ENCODE data around the gene PPP2R1A. TPM values are rescaled to one million over a fixed set of nuclear protein-coding genes. Genes with fewer than 3 reads are reported as not detected.
"Not testable (repeated sequence)": the region's sequence is repeated elsewhere in the genome, so short reads cannot be mapped to it uniquely, and the experiment has no call there.

Gene PPP2R1A
- total RNA-seq, 4 donors from 2014 or later: 38.5 to 223 (median 134) TPM

- intact Hi-C loops (cut with DNase I; ENCODE audit: low total_unique reads): no loop called here
- no peak overlapping the region for H3K27ac ChIP-seq
- no peaks in the 10 kb centered on the region for H3K4me1 ChIP-seq
- DNase-seq: no peak
- no peaks in the 10 kb centered on the region for H3K9me3 ChIP-seq
- no peak for TF ChIP-seq CTCF (IDR thresholded peaks at IDR 0.05)
- no peak for TF ChIP-seq POLR2A (IDR thresholded peaks at IDR 0.05)
- H3K4me3 ChIP-seq: no peak overlapping the region
- no peaks in the 10 kb centered on the region for H3K36me3 ChIP-seq
- H3K27me3 ChIP-seq: no peaks in the 10 kb centered on the region
Measured at GRCh38 chr19:52258426-52258825, 68.6 kb downstream of the PPP2R1A start.

- H3K27me3 ChIP-seq; intact Hi-C loops (cut with DNase I; ENCODE audit: low total_unique reads); H3K4me3 ChIP-seq; DNase-seq; H3K27ac ChIP-seq; H3K36me3 ChIP-seq; H3K4me1 ChIP-seq; H3K9me3 ChIP-seq: not testable (repeated sequence)
Measured at GRCh38 chr19:52265556-52265955, 75.7 kb downstream of the PPP2R1A start.

- Histone ChIP-seq H3K27me3 (no peaks in the 10 kb centered on the region), H3K4me3 (peak within 1 kb of the TSS; percentile 95 to 97), H3K36me3 (no peaks in the 10 kb centered on the region), H3K27ac (peak within 1 kb of the TSS; percentile 82 to 97), H3K9me3 (no peaks in the 10 kb centered on the region), H3K4me1 (peaks cover 3 to 7% of the 10 kb centered on the region in 2 donors)
- peak; percentile 98 for DNase-seq
- intact Hi-C loops (cut with DNase I; ENCODE audit: low total_unique reads): no loop called here
- TF ChIP-seq POLR2A (IDR thresholded peaks at IDR 0.05): peak; percentile 90 to 94
- no peak for TF ChIP-seq CTCF (IDR thresholded peaks at IDR 0.05)
Measured at GRCh38 chr19:52269338-52270261, 79.7 kb downstream of the PPP2R1A start, which contains the start of gene ZNF766. ZNF766 (plus strand) TSS chr19:52269587; CDS start chr19:52269614, 27 bp downstream.

GRCh38 chr19:52270266-52270885 lies 80.5 kb downstream of the PPP2R1A start:
- H3K9me3 ChIP-seq: no peaks in the 10 kb centered on the region
- no peaks in the 10 kb centered on the region for H3K27me3 ChIP-seq
- no peak for DNase-seq
- peaks cover 3 to 7% of the 10 kb centered on the region in 2 donors for H3K4me1 ChIP-seq
- no peaks in the 10 kb centered on the region for H3K36me3 ChIP-seq
- H3K27ac ChIP-seq: peak overlapping the region; percentile 82 to 97
- TF ChIP-seq CTCF (IDR thresholded peaks at IDR 0.05) (no peak), POLR2A (IDR thresholded peaks at IDR 0.05) (no peak)
- intact Hi-C loops (cut with DNase I; ENCODE audit: low total_unique reads): no loop called here
- peak overlapping the region; percentile 95 to 97 for H3K4me3 ChIP-seq

- no peaks in the 10 kb centered on the region for H3K9me3 ChIP-seq
- H3K4me3 ChIP-seq: no peak overlapping the region
- no peaks in the 10 kb centered on the region for H3K27me3 ChIP-seq
- no peaks in the 10 kb centered on the region for H3K36me3 ChIP-seq
- intact Hi-C loops (cut with DNase I; ENCODE audit: low total_unique reads): no loop called here
- H3K27ac ChIP-seq: no peak overlapping the region
- TF ChIP-seq POLR2A (IDR thresholded peaks at IDR 0.05) (no peak), CTCF (IDR thresholded peaks at IDR 0.05) (no peak)
- DNase-seq: no peak
- H3K4me1 ChIP-seq: peaks cover 3 to 7% of the 10 kb centered on the region in 2 donors
Measured at GRCh38 chr19:52273301-52273700, 83.4 kb downstream of the PPP2R1A start.
